GM12878 (cell line): ENCODE data around the gene PRPSAP1. TPM values are rescaled to one million over a fixed set of nuclear protein-coding genes. Genes with fewer than 3 reads are reported as not detected.

ENCODE experiments used
- ATF7 ChIP-seq: fragments of 450-650 bp; IDR thresholded peaks from 2 replicates; pipeline ENCODE4 v1.6.1; 2016; ENCODE audit warnings: low read depth, mild to moderate bottlenecking
- BACH1 ChIP-seq: fragments of 450-650 bp; IDR thresholded peaks from 2 replicates; pipeline ENCODE4 v1.6.1; 2017; ENCODE audit warnings: mild to moderate bottlenecking, borderline replicate concordance
- CBX5 ChIP-seq: sonication (generic); IDR thresholded peaks from 2 replicates; pipeline ENCODE4 v1.6.1; 2016; ENCODE audit warnings: low read depth, moderate library complexity, mild to moderate bottlenecking, inconsistent platforms
- CEBPZ ChIP-seq: fragments of 150-350 bp; IDR thresholded peaks from 2 replicates; pipeline ENCODE4 v1.6.1; 2016; ENCODE audit warnings: low read depth, low read length
- CHD1 ChIP-seq: IDR thresholded peaks from 2 replicates; pipeline ENCODE4 v1.6.1; 2012; ENCODE audit warnings: low read depth, low read length, improper control_type of control experiment
- EED ChIP-seq: sonication (generic); IDR thresholded peaks from 2 replicates; pipeline ENCODE4 v1.6.1; 2016; ENCODE audit warnings: antibody characterized with exemption, low read depth
- EP300 ChIP-seq, 2 experiments: fragments of 150-350 bp in 1 of 2; IDR thresholded peaks; 2 replicates each; pipeline ENCODE4 v1.6.1; 2011 to 2012; ENCODE audit warnings: low read depth in 2 of 2, low read length in 2 of 2, borderline replicate concordance in 1 of 2, improper control_type of control experiment in 1 of 2, inconsistent platforms in 1 of 2; ENCODE audit not compliant: control insufficient read depth in 1 of 2
- HDGF ChIP-seq: fragments of 450-650 bp; IDR thresholded peaks from 2 replicates; pipeline ENCODE4 v1.6.1; 2016; ENCODE audit warnings: antibody characterized with exemption
- IKZF1 ChIP-seq: fragments of 450-650 bp; conservative IDR thresholded peaks from 2 replicates; pipeline ENCODE4 v1.6.1; 2017; ENCODE audit warnings: antibody characterized with exemption, mild to moderate bottlenecking
- MTA3 ChIP-seq: IDR thresholded peaks from 2 replicates; pipeline ENCODE4 v1.6.1; 2012; ENCODE audit warnings: low read length, inconsistent platforms, borderline replicate concordance
- NBN ChIP-seq: fragments of 450-650 bp; IDR thresholded peaks from 2 replicates; pipeline ENCODE4 v1.6.1; 2016
- NFYA ChIP-seq: IDR thresholded peaks from 2 replicates; pipeline ENCODE4 v1.6.1; 2011; ENCODE audit warnings: low read depth, mild to moderate bottlenecking, low read length, improper control_type of control experiment, borderline replicate concordance
- PBX3 ChIP-seq: IDR thresholded peaks from 2 replicates; pipeline ENCODE4 v1.6.1; 2011; ENCODE audit warnings: mild to moderate bottlenecking, low read depth, low read length, moderate library complexity; ENCODE audit not compliant: insufficient replicate concordance
- PKNOX1 ChIP-seq: fragments of 450-650 bp; IDR thresholded peaks from 2 replicates; pipeline ENCODE4 v1.6.1; 2016; ENCODE audit warnings: mild to moderate bottlenecking
- POLR2AphosphoS5 ChIP-seq: IDR thresholded peaks from 2 replicates; pipeline ENCODE4 v1.6.1; 2011; ENCODE audit warnings: mild to moderate bottlenecking, low read length, inconsistent platforms
- POU2F2 ChIP-seq: IDR thresholded peaks from 3 replicates; pipeline ENCODE4 v1.6.1; 2011; ENCODE audit warnings: low read depth, mild to moderate bottlenecking, low read length, borderline replicate concordance
- RELB ChIP-seq: fragments of 450-650 bp; IDR thresholded peaks from 2 replicates; pipeline ENCODE4 v1.6.1; 2017; ENCODE audit warnings: low read depth, mild to moderate bottlenecking, moderate library complexity
- SMAD1 ChIP-seq: fragments of 450-650 bp; IDR thresholded peaks from 2 replicates; pipeline ENCODE4 v1.6.1; 2018; ENCODE audit warnings: mild to moderate bottlenecking, low read depth; ENCODE audit not compliant: partially characterized antibody
- SREBF2 ChIP-seq: IDR thresholded peaks from 2 replicates; pipeline ENCODE4 v1.6.1; 2012; ENCODE audit warnings: mild to moderate bottlenecking, low read length
- TAF1 ChIP-seq: IDR thresholded peaks from 2 replicates; pipeline ENCODE4 v1.6.1; 2011; ENCODE audit warnings: mild to moderate bottlenecking, low read depth, low read length, borderline replicate concordance
- ZBED1 ChIP-seq: IDR thresholded peaks from 2 replicates; pipeline ENCODE4 v1.6.1; 2016; ENCODE audit warnings: borderline replicate concordance
- ZNF207 ChIP-seq: fragments of 450-650 bp; IDR thresholded peaks from 2 replicates; pipeline ENCODE4 v1.6.1; 2014; ENCODE audit warnings: antibody characterized with exemption, mild to moderate bottlenecking, borderline replicate concordance
- ZNF622 ChIP-seq: fragments of 450-650 bp; IDR thresholded peaks from 2 replicates; pipeline ENCODE4 v1.6.1; 2017; ENCODE audit warnings: mild to moderate bottlenecking, inconsistent platforms
- polyA plus RNA-seq, 11 experiments: library from polyadenylated mRNA; depleted of rRNA in 4 of 11; unstranded in 6 of 11; stranded (reverse) in 5 of 11; fragments of >200 nt; fragmentation: Nextera tagmentation in 4 of 11; fragmentation: Illumina TruSeq in 1 of 11; extraction: Ambion mirVana in 4 of 11; extraction: Trizol in 1 of 11; gene quantifications; 1 replicate in 1 of 11; 2 replicates in 10 of 11; pipeline versions ENCODE4 v1.2.1 to v1.2.3, GENCODE V29; 2011 to 2016; ENCODE audit warnings: inconsistent platforms in 2 of 11, missing spikeins in 2 of 11, low read depth in 1 of 11
- total RNA-seq, 4 experiments: library from RNA; depleted of rRNA in 3 of 4; stranded (reverse); fragments of >200 nt in 3 of 4; fragmentation: Illumina TruSeq in 1 of 4; extraction: Trizol in 1 of 4; gene quantifications; 2 replicates each; pipeline versions ENCODE4 v1.2.1 to v1.2.3, GENCODE V29; 2013 to 2021

Gene PRPSAP1
- total and polyA plus RNA-seq, 10 of the 15 experiments (the other 5 are each of a cell fraction or from before 2014, with no cell fraction given), result 15.8 to 84.2 (median 44.2) TPM

- TF ChIP-seq CEBPZ (no peak), ZNF207 (no peak), BACH1 (no peak), CHD1 (no peak), EED (0 out of 2 replicates have a peak, but pooled peaks have one; percentile 17), PBX3 (no peak), NFYA (no peak), RELB (no peak), EP300 (IDR thresholded peaks at IDR 0.05; ENCODE audit: borderline replicate concordance in 1 of 2, control insufficient read depth in 1 of 2, low read depth in 2 of 2, low read length in 2 of 2) (no peak), PKNOX1 (no peak), MTA3 (no peak), ZBED1 (no peak), TAF1 (peak; percentile 48; the same call in 1 of the 2 replicates), IKZF1 (peak; percentile 52), NBN (peak; percentile 51; the same call in 1 of the 2 replicates), POU2F2 (no peak), HDGF (0 out of 2 replicates have a peak, but pooled peaks have one; percentile 24), SREBF2 (no peak), SMAD1 (no peak), ATF7 (no peak), CBX5 (no peak), POLR2AphosphoS5 (no peak), ZNF622 (no peak)
Measured at GRCh38 chr17:76260220-76260619, 93.5 kb downstream of the PRPSAP1 start (continued).
